TTC549 (cell line): ENCODE measurements around the gene RPS16.

Experiments
- FAIRE-seq: peaks from 2 replicates; lab custom pipeline; 2012; peaks lifted over from hg19 to GRCh38; lab: Jason Lieb, UNC

The RPS16 gene

DNA sequence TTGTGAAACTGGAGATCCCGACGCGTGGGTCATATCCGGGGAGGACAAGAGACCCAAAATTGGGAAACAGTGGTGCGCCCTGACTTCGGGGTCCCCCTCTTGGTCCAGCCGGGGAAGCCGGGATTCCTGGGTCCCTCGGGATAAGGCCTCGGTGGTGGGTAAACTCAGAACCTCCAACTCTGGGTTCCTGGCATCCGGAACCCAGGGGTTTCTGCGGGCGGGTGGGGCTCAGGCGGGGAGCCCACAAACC, 28.4 kb downstream of the RPS16 start:
- no peak for FAIRE-seq

GRCh38 chr19:39406656-39407409, 28.9 kb downstream of the RPS16 start, which contains the start of gene ZFP36:
ZFP36 (plus strand) TSS chr19:39406847; CDS start chr19:39406905, 58 bp downstream.
- no peak for FAIRE-seq

GRCh38 chr19:39405958-39406655, 29.6 kb downstream of the RPS16 start:
- no peak for FAIRE-seq

DNA sequence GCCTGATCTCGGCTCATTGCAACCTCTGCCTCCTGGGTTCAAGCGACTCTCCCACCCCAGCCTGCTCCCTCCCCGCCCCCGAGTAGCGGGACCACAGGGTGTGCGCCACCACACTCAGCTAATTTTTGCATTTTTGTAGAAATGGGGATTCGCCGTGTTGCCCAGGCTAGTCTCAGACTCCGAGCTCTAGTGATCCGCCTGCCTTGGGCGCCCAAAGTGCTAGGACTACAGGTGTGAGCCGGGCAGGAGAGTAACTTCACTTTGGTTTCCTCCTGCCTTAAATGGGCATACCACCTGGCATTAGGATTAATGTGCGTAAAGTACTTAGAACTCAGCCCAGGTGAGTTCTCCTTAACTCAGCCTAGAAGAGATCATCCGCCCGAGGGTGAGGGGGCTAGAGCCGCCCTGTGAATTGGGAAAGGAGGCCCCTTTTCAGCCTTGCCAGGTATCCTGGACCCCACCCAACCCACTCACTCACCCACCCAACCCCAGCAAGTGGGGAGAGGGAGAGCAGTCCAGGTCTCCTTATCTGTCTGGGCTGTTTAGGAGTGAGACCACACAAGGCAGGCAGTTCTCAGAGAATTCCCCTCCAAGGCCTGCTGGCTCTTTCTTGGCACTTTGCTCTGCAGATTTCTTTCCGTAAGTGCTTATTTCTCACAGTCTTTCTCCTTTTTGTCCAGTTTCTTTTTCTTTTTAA, 30.3 kb downstream of the RPS16 start:
- no peak for FAIRE-seq

DNA sequence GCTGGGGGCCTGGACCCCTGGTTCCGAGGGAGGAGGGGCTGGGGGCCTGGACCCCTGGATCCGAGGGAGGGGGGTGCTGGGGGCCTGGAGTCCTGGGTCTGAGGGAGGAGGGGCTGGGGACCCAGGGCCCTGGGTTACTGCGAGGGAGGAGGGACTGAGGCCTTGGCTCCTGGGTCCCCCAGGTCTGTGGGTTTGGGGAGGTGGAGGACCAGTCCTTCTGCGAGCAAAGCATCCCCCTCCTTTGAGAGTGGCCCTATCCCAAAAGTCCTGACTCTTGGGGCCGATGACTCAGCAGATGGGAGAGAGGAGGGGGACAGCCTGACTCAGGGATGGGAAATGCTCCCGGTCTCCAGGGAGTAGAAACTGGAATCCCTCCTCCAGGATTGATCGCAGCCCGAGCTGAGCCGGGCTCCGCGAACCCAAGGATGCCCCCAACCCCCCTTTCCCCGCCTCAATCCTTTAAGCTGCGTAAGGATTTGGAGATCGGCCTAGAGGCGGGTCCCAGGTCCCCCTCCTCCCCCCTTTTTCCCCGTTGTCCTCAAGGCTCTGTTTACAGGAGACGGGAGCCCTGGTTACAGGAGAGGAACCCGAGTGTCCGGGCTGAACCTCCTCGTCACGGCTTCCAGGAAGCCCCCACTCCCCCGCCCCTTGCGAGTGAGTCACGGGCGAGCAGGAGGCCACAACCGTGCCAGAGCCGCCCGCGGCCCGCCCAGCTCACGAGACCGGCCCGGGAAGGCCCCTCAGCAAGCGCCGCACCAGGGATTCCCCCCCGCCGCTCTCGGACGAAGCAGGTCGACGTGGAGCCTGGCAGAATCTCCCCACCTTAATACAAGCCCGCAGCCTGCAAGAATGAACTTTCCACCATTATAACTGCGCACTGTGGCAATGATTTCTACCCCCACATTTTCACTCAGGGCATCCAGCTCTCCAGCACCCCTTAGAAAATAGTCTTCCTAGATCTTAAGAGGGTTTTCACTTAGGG, 32.1 kb downstream of the RPS16 start:
- no peak for FAIRE-seq

DNA sequence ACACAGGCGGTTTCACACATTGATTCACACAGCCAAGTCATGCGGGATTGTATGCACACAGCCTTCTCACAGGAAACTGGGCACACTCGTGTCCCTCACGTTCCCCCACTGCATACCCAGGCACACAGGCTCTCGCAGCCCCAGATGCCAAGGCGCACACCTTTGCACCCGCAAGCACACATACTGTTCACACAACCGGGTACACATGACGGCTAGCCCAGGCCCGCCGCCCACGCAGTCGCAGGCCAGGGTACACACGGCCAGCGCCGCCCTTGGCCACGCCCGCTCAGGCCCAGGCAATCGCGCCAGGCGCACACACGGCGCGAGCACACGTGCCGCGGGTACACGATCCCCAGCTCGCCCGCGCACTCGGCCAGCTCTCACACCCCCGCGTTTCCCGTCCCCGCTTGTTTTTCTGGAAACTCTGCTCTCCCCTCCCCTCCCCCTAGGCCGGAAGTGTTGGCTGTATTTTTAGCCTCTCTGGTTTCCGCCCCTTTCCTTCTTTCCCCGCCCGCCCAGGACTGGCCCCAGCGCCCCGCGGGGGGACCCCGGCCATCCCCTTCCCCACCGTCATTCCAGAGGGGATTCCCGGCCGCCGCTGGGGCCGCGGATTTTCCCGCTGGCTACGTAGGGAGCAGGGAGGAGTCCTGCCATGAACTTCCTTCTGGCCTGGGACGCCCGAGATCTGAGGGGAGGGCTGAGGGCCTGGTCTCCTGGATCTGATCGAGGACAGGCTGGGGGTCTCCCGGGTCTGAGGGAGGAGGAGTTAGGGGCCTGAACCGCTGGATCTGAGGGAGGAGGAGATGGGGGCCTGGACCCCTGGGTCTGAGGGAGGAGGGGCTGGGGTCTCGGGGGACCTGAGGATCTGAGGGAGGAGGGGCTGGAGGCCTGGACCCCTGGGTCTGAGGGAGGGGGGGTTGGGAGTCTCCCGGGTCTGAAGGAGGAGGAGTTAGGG, 33.1 kb downstream of the RPS16 start:
- no peak for FAIRE-seq

DNA sequence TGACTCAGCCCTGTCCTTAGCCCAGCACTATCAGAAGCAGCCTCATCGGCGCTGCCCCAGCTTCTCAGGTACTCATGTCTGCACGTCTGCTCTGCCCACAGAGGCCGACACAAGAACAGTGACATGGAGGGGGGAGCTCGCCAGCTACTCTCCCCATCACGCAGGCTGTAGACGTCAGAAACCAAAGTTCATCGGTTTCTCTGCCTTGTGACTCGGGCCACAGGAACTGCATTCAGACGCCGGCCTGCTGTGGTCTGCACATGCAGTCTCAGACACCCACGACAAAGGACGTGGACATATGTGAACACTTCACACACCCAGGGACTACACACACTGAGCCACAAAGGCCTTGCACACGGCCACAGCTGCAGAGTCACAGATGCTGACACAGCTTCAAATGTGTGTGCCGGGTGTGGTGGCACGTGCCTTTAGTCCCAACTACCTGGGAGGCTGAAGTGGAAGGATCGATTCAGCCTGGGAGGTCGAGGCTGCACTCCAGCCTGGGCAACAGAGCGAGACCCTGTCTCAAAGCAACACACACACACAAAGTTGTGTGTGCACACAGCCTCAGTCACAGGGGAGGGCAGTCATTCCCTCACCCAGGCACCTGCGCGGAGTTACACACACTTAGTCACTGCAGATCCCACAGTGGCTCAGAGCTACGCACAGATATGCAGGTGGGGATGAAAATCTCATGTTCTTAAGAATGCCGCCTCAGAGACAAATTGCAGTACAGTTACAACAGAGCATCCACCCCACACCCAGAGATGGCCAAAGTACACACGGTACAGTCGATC, 34.0 kb downstream of the RPS16 start:
- no peak for FAIRE-seq

GRCh38 chr19:39401070-39401548, 34.6 kb downstream of the RPS16 start:
- FAIRE-seq: no peak

- no peak for FAIRE-seq
Observed at GRCh38 chr19:39400061-39400460, 35.7 kb downstream of the RPS16 start.

- no peak for FAIRE-seq
Observed at GRCh38 chr19:39399668-39400050, 36.1 kb downstream of the RPS16 start.

GRCh38 chr19:39398297-39398864, 37.4 kb downstream of the RPS16 start:
- no peak for FAIRE-seq

DNA sequence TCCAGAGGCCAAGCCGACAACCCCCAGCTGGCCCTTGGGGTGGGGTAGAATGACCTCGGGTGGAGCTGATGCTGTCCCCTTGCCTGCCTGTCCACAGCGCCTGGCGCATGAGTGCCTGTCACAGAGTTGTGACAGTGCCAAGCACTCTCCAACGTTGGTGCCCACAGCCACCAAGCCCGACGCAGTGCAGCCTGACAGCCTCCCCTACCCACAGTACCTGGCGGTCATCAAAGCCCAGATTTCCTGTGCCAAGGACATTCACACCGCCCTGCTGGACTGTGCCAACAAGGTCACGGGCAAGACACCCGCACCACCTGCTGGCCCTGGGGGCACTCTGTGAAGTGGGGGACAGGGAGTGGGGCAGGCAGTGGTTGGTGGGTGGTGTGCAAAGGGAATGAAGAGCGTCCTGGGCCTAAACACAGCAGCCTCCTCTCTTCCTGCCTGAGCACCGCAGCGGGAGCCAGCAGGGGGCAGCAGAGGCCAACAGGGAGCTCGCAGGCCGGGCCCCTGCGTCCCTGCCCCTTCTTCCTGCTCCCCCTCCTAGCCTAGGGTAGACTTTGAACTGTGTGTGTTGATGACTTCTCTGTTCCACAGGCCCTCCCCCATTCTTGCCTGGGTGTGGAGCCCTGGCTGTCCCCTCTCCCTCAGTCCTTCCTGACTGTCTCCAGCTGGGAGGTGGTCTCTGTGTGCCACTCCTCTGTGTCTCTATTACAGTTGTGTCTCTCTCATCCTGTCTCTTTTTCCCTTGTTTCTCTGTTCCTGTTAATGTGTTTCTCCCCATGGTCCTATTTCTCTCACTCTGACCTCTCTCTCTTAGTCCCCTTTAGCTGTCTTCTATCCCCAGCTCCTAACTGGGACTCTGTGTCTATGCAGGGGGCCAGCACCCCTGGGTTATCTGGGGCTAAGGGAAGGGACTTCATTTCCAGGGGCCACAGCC, 38.1 kb downstream of the RPS16 start:
- FAIRE-seq: no peak

- FAIRE-seq: peak; percentile 98
Observed at GRCh38 chr19:39390751-39391437, 44.9 kb downstream of the RPS16 start, which contains the start of the genes MED29 and PAF1. MED29 (plus strand) TSS chr19:39391378; CDS start chr19:39391423, 45 bp downstream. PAF1 (minus strand) TSS chr19:39391106; CDS start chr19:39390864, 242 bp downstream.

DNA sequence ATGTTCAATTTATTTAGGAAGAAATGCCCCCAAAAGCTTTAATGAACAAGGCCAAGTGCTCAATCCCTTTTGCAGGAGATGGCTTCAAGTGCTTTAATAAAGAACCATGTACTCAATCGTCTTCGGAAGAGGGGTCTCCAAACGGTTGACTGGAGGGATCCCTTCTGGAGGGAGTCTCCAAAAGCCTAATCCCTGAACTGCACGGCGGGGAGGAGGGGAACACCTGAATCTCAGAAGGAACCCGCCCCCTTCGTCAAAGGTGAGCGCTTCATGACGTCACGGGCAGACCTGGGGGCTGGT, 45.3 kb downstream of the RPS16 start:
- FAIRE-seq: no peak

- FAIRE-seq: no peak
Observed at GRCh38 chr19:39389631-39390414, 45.9 kb downstream of the RPS16 start.

DNA sequence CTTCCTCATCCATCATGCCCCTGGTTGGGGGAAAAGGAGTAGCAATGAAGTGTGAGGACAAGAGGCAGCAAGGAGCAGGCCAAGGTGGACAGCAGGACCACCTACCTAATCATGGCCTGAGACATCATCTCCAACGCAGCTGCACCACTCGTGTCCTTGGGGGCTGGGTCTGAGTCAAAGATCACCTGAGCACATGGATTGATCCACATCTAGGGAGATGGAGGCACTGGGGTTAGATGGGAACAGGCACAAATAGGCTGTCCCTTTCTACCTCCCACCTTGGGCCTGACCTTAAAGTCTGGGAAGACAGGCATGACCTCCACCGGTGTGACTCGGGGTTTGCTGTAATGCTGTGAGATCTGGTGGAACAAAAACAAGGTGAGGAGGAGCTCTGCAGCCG, 47.1 kb downstream of the RPS16 start:
- no peak for FAIRE-seq

DNA sequence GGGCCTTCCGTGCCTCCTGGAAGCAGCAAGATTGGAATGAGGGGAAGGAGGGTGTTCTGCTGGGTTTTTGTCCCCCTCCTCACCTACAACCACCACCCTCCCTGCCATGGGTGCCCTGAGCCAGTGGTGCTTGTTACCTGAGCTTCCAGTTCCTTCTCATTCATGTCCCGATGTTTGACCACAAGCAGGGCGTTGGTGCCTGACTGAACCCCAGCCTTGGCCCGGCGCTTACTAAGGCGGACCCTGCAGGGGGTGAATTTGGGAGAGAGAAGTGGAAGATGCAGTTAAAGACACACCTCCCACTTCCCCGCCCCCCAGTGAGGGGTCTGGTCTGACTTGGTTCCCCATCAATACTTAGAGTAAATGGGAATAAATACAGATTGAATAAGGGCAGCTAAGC, 49.2 kb downstream of the RPS16 start:
- no peak for FAIRE-seq
